Neutrophil (primary cell): ENCODE results near the gene SIM1.

ENCODE experiments used
- H3K27ac ChIP-seq: fragments of 200-600 bp; sonication (generic); 2 replicates; pipeline ENCODE4 v1.5.1; 2016; ENCODE audit warnings: mild to moderate bottlenecking, moderate library complexity
- H3K27me3 ChIP-seq: fragments of 200-600 bp; sonication (generic); 2 replicates; pipeline ENCODE4 v1.6.0; 2016; ENCODE audit warnings: mild to moderate bottlenecking
- H3K36me3 ChIP-seq: fragments of 200-600 bp; sonication (generic); 2 replicates; pipeline ENCODE4 v1.5.1; 2017
- H3K4me1 ChIP-seq, 2 experiments: fragments of 200-600 bp in 1 of 2; sonication (generic) in 1 of 2; 1 replicate in 1 of 2; 2 replicates in 1 of 2; pipeline versions ENCODE4 v1.5.1 to v1.6.1; 2013 to 2016; ENCODE audit warnings: low read depth in 1 of 2, low read length in 1 of 2, mild to moderate bottlenecking in 1 of 2, moderate library complexity in 1 of 2; ENCODE audit not compliant: control insufficient read depth in 1 of 2, insufficient read depth in 1 of 2
- H3K4me3 ChIP-seq, 2 experiments: fragments of 200-600 bp in 1 of 2; sonication (generic) in 1 of 2; 1 replicate in 1 of 2; 2 replicates in 1 of 2; pipeline ENCODE4 v1.5.1; 2013 to 2016; ENCODE audit warnings: low read depth in 1 of 2, low read length in 1 of 2, mild to moderate bottlenecking in 1 of 2, moderate library complexity in 1 of 2
- H3K9me3 ChIP-seq: fragments of 200-600 bp; sonication (generic); 2 replicates; pipeline ENCODE4 v1.5.1; 2016
- TF ChIP-seq, protein P1 (sequence below): fragments of 200-600 bp; sonication (generic); IDR thresholded peaks from 2 replicates; pipeline ENCODE4 v1.5.1; 2016; ENCODE audit warnings: antibody characterized with exemption

SIM1 gene

GRCh38 chr6:100412872-100413271, 51.8 kb downstream of the SIM1 start:
- Histone ChIP-seq H3K4me3 (no peak overlapping the region), H3K27me3 (no peaks in the 10 kb centered on the region), H3K9me3 (no peaks in the 10 kb centered on the region), H3K36me3 (no peaks in the 10 kb centered on the region), H3K27ac (no peak overlapping the region), H3K4me1 (no peaks in the 10 kb centered on the region)
- TF ChIP-seq, protein P1, sequence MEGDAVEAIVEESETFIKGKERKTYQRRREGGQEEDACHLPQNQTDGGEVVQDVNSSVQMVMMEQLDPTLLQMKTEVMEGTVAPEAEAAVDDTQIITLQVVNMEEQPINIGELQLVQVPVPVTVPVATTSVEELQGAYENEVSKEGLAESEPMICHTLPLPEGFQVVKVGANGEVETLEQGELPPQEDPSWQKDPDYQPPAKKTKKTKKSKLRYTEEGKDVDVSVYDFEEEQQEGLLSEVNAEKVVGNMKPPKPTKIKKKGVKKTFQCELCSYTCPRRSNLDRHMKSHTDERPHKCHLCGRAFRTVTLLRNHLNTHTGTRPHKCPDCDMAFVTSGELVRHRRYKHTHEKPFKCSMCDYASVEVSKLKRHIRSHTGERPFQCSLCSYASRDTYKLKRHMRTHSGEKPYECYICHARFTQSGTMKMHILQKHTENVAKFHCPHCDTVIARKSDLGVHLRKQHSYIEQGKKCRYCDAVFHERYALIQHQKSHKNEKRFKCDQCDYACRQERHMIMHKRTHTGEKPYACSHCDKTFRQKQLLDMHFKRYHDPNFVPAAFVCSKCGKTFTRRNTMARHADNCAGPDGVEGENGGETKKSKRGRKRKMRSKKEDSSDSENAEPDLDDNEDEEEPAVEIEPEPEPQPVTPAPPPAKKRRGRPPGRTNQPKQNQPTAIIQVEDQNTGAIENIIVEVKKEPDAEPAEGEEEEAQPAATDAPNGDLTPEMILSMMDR, result no peak

- Histone ChIP-seq H3K9me3 (no peaks in the 10 kb centered on the region), H3K27me3 (no peaks in the 10 kb centered on the region), H3K27ac (no peak overlapping the region), H3K36me3 (no peaks in the 10 kb centered on the region), H3K4me1 (no peaks in the 10 kb centered on the region), H3K4me3 (no peak overlapping the region)
- TF ChIP-seq, protein P1, result no peak
These were observed 60.7 kb downstream of the SIM1 start for GRCh38 chr6:100404051-100404450.

GRCh38 chr6:100393493-100393892, 71.2 kb downstream of the SIM1 start:
- Histone ChIP-seq H3K4me3 (no peak overlapping the region), H3K4me1 (no peaks in the 10 kb centered on the region), H3K36me3 (no peaks in the 10 kb centered on the region), H3K27ac (no peak overlapping the region), H3K9me3 (no peaks in the 10 kb centered on the region), H3K27me3 (no peaks in the 10 kb centered on the region)
- TF ChIP-seq, protein P1, result no peak

- H3K4me1 ChIP-seq, result no peaks in the 10 kb centered on the region
- H3K27me3 ChIP-seq, result no peaks in the 10 kb centered on the region
- H3K27ac ChIP-seq, result no peak overlapping the region
- H3K36me3 ChIP-seq, result no peaks in the 10 kb centered on the region
- H3K9me3 ChIP-seq, result no peaks in the 10 kb centered on the region
- TF ChIP-seq, protein P1, result no peak
- H3K4me3 ChIP-seq, result no peak overlapping the region
These were observed 72.3 kb downstream of the SIM1 start for GRCh38 chr6:100392423-100392822.

- no peak overlapping the region for H3K4me3 ChIP-seq
- no peaks in the 10 kb centered on the region for H3K36me3 ChIP-seq
- TF ChIP-seq, protein P1, result no peak
- H3K27me3 ChIP-seq, result peaks cover 4% of the 10 kb centered on the region
- no peaks in the 10 kb centered on the region for H3K4me1 ChIP-seq
- no peaks in the 10 kb centered on the region for H3K9me3 ChIP-seq
- H3K27ac ChIP-seq, result no peak overlapping the region
These were observed 75.7 kb downstream of the SIM1 start for GRCh38 chr6:100388868-100389519.
